Activated CD8-positive, alpha-beta memory T cell treated with anti-CD3 and anti-CD28 coated beads for 4 hours (primary cell): Measurements from ENCODE around the gene MCM3AP.
"Not testable (repeated sequence)": the region's sequence is repeated elsewhere in the genome, so short reads cannot be mapped to it uniquely, and the experiment has no call there.

ENCODE experiments used
- DNase-seq, 2 donors: peaks; one replicate each; pipeline ENCODE4 v3.0.0-alpha.2; 2020; ENCODE audit warnings: low read depth in 2 of 2

The MCM3AP gene

DNA sequence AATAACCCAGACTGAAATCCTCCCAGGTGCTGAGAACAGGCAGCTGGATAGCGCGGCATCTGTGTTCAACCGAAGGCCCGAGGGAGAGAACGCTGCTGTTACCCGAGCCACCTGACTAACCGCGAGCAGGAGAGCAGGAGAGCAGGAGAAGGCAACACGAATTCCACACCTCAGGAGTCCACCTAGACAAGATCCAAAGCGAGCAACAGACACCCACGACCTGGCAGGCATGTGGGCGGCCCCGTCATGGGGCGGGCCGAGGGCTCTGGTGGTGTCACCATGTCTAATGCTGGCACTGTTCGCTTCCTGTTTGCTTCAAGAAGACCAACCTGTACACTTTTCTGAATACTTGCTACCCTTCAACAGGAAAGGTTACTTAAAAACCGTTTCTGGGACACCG is 80.2 kb downstream of the MCM3AP start:
- no peak for DNase-seq

GRCh38 chr21:46203203-46203600 is 82.2 kb downstream of the MCM3AP start:
- DNase-seq = no peak

DNA sequence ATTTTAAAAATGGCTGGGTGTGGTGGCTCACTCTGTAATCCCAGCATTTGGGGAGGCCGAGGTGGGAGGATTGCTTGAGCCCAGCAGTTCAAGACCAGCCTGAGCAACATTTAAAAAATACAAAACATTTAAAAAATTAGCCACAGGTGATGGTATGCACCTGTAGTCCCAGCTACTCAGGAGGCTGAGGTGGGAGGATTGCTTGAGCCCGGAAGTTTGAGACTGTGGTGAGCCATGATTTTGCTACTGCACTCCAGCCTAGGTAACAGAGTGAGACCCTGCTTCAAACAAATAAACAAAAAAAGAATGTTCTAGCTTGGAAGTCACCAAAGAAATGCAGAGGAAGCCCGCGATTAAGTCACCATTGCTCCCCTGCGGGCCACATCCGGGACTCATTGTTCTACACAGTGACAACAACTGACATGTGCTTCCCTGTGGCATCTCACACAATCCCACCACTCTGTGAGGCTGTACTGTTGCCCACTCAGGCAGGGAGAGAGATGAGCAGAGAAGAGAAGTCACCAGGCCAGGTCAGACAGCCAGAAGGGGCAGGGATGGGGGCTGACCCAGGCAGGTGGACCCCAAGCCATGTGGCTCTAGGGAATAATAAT is 82.7 kb downstream of the MCM3AP start:
- DNase-seq = no peak

DNA sequence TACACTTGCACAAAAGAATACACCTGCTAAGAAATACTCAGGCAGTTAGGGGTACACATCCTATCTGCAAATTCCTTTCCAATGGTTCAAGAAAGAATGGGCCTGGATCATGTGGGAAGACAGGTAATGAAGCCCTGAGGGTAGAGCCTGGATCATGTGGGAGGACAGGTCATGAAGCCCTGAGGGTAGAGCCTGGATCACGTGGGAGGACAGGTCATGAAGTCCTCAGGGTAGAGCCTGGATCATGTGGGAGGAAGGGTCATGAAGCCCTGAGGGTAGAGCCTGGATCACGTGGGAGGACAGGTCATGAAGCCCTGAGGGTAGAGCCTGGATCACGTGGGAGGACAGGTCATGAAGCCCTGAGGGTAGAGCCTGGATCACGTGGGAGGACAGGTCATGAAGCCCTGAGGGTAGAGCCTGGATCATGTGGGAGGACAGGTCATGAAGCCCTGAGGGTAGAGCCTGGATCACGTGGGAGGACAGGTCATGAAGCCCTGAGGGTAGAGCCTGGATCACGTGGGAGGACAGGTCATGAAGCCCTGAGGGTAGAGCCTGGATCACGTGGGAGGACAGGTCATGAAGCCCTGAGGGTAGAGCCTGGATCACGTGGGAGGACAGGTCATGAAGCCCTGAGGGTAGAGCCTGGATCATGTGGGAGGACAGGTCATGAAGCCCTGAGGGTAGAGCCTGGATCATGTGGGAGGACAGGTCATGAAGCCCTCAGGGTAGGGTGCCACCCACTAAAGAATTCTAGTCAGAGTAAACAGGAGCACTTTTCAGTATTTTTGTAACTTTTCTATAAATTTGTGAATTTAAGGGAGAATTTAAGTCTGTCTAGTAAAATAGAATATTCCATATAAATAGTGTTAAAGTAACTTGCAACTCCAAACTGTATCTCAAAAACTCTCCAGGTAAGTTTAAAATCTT is 84.3 kb downstream of the MCM3AP start:
- DNase-seq = not testable (repeated sequence)

- DNase-seq = no peak
Measured at GRCh38 chr21:46199436-46200373, 85.7 kb downstream of the MCM3AP start.

DNA sequence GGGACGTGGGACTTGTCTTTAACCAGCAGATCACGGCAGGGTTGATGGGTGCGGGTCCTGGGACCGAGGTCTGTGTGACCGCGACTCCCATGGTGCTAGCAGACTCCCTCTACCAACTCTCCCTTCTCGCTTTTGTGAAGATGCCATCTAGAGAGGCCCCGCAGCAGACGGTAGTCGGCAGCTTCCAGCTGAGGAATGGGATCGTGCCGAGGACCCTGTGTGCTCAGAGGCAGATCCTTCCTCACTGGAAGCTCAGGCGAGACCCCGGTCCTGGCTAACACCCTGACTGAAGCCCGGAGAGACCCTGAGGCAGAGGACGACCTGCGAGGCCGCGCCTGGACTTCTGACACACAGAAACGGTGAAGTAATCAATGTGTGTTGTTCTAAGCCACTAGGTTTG is 88.7 kb downstream of the MCM3AP start:
- DNase-seq = no peak

- DNase-seq = no peak
Measured at GRCh38 chr21:46195595-46196195, 89.7 kb downstream of the MCM3AP start.

GRCh38 chr21:46194374-46195334 is 90.8 kb downstream of the MCM3AP start:
- DNase-seq = no peak

DNA sequence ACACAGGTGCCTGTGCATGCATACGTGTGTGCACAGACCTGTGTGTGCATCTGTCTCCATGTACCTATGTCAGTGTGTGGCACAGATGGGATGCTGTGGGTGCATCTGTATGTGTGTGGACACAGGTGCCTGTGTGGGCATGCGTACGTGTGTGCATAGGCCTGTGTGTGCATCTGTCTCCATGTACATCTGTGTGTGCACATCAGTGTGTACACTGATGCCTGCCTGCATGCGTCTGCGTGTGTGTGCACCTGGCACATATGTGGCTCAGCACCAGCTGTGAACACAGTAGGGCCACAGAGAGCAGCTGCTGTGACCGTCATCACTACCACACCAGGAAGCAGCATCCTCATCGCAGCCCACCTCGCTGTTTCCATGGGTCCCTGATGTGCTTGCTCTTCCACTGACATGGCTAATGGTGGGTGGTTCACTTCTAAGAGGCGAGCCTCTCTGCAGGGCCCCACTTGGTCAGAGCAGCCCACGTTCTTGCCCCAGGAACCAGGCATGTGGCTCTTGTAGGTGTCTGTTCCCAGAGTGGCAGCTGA is 91.5 kb downstream of the MCM3AP start:
- no peak for DNase-seq

DNA sequence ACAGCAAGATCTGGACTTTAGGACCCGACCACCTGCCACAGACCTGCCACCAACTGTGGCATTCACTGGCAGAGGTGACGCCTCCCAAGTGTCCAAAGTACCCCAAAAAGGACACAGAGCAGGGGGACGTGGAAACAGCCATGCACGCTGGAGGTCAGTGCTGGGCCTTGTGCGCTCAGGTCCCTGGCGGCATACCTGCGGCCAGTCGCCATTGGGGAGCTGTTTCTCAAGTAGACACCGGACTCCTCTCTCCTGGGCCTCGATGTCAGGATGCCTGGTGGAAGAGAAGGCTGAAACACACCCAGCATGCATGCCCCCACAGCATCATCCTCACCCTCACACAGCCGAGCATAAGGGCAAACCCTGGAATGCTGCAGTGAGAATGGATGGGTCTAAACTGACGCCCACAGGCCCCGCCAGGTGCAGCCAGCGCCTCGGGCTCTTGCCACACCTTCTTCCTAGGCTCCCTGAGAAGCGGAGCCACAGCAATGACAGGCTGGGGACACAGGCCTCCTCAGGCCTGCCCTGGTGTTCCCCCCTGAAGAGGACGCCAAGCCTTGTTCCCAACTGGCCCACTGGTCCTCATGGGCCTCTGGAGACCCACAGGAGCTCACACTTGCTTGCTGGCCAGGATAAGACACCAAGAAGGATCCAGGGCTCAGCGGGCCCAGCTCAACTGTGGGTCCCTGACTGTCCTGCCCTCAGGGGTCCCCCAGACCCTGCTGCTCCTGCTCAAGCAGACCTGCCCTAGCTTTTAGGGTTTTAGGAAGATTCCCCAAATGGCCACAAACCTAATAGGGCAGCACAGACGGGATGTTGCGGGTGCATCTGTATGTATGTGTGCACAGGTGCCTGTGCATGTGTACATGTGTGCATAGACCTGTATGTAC is 93.5 kb downstream of the MCM3AP start:
- DNase-seq = no peak

- no peak for DNase-seq
Measured at GRCh38 chr21:46191257-46191685, 94.1 kb downstream of the MCM3AP start.

GRCh38 chr21:46190491-46191131 is 94.8 kb downstream of the MCM3AP start:
- no peak for DNase-seq

DNA sequence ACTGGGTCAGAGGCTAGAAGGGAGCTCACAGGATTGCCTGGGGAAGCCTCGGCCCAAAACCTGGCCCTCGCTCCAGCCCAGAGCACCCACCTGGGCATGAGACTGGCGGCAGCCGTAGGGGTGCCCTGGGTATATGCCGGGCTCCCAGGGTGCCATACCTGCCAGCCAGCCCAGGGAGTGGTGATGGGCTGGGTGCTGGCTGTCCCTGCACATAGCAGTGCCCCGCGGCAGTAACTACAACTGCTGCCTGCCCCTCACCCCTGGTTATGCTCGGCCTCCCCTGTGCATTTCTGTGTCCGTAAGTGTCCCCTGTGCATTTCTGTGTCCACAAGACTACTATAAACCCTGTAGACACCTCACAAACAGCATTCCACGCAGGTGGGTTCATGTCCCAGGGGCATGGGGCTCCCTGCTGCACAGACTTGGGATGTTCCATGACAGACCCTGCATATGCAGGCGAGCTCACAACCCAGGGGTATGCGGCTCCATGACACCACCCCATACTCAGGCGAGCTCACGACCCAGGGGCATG is 95.4 kb downstream of the MCM3AP start:
- no peak for DNase-seq

DNA sequence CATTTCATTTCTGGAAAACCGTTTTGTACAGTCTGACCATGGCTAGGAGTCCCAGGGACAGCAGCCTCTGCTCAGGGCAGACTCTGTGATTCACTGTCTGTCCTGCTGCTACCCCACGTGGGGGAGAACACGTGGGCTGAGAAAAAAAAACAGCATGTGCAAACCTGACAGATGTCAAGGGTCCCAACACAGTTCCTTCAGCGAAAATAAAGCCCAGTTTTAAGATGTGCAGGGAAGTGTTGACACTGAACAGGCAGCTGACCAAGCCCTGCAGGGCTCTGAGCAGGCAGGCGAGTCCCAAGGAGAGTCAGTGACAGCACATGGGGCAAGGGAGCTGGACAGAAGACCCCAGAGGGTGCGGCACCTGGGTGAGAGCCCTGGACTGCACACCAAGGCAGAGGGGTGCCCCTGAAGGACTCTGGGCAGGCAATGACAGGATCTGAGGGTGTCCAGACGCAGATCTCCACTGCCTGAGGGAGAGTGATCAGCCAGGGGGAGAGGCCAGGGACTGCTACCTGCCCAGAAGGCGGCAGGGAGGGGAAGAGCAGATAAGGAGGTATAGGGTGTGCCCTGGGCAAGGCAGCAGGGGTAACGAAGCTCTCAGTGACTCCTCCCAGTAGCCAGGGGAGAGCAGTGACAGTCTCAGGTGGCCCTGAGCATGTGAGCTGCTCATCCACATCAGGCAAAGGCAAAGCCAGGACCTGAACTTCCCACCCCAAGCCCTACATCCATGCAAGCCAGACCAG is 96.0 kb downstream of the MCM3AP start:
- DNase-seq = no peak

DNA sequence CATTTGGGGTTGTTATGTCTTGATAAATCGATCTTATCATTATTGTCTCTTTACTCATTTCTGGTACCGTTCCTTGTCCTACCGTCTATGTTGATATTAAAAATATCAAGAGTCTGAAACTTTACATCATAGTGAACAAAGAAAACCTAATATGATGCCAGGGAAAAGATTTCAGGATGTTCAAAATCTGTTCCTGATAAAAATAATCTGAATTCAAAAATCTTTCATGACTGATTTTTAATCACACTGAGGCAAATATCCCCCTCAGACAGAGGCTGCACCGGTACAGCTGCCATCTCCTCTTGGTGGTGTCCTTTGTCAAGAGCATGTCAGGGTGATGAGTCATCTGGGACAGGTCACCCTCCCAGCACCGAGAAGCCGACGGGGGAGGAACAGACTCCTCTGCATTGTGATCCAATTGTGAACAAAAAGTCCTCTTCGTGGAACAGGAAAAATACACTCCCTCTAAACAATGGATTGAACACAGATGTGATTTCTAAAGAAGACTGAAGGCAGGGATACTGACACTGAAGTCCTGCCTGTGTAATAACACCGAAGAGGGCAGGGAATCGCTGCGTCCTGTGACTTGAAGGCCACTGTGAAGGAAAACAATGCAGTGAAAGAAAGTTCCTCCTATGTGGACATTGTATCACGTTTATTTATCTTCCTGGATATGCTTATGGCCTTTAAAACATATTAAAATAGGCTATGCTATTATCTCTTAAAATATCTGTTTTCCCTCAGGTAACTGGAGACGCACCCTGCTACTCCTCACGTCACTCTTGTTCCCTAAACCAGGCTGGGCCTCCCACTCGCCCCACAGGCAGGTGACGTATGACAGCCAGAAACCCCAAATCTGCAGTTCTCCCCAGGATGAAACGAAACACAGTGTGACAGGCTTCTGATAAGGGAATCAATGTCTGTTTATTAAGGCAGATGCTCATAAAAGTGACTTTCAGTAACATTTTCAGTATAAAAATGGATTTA is 96.9 kb downstream of the MCM3AP start:
- no peak for DNase-seq

DNA sequence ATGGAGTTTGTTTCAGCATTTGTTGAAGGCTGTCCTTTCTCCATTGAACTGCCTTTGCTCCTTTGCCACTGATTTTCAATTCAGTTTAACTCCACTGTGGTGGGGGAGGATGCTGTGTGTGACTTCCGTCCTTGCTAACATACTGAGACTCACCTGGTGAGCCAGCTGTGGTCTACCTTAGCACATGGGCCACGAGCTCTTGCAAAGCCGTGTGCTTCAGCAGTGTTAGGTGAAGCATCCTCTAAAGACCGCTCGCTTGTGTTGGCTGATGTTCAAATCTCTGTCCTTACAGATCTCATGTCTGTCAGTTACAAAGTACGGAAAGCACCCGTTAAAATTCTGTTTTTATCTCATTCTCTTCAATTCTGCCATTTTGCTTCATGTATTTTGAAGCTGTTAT is 97.6 kb downstream of the MCM3AP start:
- DNase-seq = no peak
